HG03025 (cell line): ENCODE measurements around the gene MAPKAPK2.

Source experiments
- ATAC-seq: cut with Tn5 transposase; IDR thresholded peaks from one replicate; pipeline ENCODE4 v1.9.1; 2021; ENCODE audit warnings: mild to moderate bottlenecking, moderate library complexity; ENCODE audit not compliant: unreplicated experiment, low FRiP score

MAPKAPK2 gene

DNA sequence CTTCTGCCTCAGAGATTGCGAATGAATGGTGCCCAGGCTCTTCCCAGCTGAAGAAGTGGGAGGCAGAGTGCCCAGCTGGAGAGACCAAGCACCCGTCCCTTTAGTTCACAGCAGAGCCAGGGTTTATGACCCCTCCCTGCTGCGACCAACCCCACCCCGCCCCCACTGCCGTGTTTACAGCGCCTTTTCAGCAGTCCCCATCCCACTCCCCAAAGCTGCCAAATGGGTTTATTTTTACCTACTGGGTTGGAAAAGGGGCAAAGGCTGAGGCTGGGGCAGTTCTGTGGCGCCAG lies 25.8 kb upstream of the MAPKAPK2 start:
- no peak for ATAC-seq

DNA sequence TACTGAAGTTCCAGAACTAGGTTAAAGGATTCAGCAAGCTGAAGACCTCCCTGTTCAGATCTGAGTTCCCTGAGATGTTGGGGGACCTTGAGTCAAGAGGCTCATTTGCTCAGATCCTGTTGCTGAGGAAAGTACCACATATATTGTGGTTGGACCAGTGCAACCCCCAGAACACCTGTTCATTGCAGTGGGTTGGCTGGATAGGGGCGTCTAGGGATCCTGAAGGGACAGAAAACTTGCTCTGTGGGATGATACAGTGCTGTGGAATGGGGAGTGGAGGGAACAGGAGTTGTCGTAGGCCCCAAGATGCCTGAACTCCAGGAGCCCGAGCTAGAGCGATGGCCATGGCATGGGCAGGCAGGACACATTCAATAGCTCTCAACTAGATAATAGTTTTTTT lies 24.6 kb upstream of the MAPKAPK2 start:
- no peak for ATAC-seq

DNA sequence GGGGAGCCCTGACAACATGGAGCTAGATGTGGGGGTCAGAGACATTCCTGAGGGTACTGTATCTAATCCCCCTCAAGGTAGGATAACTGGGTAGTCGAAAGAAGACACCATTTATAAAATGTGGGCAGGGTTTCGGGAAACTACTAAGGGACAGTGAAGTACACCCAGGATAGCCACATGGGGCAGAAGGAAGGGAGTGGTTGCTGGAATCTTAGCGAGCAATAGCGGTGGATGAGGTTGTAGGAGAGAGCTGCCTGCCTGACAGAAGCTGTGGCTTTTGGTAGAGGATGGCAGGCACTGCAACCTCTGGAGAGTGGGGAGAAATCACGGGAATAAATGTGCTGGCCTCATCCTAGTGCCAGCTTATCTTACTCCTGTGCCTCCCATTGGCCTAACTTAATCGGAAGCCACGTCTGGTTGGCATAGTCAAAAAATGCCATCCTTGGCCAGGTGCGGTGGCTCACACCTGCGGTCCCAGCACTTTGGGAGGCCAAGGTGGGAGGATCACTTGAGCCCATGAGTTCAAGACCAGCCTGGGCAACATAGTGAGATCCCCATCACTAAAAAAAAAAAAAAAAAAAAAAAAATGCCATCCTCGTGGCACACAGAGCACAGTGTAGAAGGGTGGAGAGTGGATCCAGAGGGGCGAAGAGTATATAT lies 23.4 kb upstream of the MAPKAPK2 start:
- no peak for ATAC-seq

DNA sequence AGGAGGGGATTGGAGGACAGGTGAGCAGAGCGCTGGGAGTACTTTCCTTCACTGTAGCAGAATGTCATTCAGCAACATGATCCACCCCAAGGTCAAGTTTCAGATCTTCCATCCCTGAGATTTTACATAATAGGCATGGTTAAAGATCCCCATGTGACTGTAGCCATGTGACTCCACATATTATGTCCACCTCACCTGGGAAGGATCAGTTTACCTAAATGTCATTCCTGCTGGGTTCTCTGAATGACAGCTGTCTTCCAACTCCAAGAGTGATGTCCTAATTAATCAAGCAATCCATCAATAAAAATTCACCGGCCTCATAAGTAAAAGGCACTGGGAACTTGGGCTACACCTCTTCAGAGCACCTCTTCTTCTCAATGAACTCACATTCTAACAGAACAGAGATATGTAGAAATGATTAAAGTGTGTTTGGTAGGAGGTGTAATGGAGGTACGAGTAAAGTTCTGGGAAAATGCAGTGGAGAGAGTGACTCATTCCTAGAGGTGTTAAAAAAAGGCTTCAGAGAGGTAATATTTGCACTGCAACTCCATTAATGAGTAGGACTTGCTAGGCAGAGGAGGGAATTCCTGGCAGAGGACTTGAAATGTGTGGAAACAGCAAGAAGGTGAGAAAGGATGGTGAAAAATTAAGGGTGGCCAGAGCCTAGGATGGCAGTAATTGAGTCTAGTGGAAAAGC lies 22.2 kb upstream of the MAPKAPK2 start:
- ATAC-seq = no peak

DNA sequence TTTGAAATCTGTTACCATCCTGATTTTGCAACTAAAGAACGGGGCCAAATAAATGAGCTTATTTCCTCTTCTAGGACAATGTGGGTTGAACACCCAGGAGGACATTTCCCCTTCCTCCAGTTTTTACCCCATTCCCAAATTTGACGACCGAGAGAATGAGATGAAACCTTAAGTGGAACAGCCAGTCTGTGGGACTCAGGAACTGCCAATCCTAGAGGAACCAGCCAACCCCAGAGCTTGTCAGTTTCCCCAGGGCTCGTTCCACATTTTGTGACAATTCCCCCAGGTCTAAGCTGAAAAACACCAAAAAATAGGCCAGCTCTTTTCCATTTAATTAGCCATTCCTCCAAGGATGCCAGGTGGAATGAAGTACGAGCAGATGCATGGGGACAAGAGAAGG lies 21.3 kb upstream of the MAPKAPK2 start:
- no peak for ATAC-seq

- ATAC-seq = no peak
Observed at GRCh38 chr1:206663832-206664652, 20.7 kb upstream of the MAPKAPK2 start.

- no peak for ATAC-seq
Observed at GRCh38 chr1:206664740-206665139, 20.0 kb upstream of the MAPKAPK2 start.

DNA sequence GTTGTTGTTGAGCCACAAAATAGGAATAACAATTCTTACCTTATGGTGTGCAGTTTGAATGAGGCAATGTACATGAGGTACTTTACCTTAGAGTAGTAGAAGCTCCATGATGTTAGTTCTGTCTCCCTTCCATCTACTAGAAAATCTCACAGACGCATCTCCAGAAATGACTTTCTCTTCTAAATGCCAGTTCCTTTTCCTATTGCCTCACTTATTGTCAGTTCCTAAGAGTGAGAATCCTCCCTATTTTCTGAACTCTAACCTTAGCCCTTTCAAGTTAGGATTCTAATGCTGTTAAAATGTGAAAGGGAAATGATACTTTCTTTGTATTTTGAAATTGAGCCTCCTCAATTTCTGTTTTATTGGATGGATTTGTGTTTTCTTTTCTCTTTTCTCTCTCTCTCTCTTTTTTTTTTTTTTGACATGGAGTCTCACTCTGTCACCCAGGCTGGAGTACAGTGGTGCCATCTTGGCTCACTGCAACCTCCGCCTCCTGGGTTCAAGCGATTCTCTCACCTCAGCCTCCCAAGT lies 18.6 kb upstream of the MAPKAPK2 start:
- no peak for ATAC-seq

- no peak for ATAC-seq
Observed at GRCh38 chr1:206666954-206667665, 17.6 kb upstream of the MAPKAPK2 start.

DNA sequence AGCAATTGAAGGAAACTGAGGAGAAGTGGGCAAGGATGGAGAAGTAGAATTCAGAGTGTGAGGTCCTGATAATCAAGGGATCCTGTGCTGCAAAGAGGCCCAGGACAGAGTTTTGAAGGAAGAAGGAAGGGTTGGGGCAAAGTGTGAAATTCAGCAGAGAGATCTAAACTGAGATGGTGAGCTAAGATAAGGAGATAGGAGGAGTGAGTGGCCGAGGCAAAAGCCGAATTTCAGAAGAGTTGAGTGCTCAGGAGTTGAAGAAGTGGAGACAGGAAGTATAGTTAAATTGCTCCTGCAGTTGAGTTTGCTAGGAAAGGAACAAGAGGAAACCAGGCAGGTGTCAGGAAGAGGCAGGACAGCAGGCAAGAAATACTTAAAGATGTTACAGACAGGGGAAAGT lies 16.4 kb upstream of the MAPKAPK2 start:
- no peak for ATAC-seq

DNA sequence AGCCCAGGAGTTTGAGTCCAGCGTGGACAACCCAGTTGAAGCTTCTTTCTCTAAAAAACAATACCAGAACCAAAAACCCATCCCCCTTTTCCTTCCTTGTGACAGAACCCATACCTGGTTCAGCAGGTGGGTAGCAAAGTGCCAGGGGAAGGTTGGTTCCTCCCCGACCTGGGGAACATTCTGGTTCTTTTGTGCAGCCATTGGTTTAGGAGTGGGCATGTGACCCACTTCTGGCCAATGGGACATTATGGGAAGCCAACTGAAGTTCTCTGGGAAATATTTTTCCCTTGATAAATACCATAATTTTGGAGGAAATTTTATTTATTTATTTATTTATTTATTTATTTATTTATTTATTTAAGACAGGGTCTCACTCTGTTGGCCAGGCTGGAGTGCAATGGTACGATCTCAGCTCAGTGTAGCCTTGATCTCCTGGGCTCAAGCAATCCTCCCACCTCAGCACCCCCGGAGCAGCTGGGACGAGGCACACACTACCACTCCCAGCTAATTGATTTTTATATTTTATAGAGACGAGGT lies 15.8 kb upstream of the MAPKAPK2 start:
- ATAC-seq = no peak

GRCh38 chr1:206672011-206672688 lies 12.6 kb upstream of the MAPKAPK2 start:
- no peak for ATAC-seq

- ATAC-seq = no peak
Observed at GRCh38 chr1:206672844-206673758, 11.6 kb upstream of the MAPKAPK2 start.

DNA sequence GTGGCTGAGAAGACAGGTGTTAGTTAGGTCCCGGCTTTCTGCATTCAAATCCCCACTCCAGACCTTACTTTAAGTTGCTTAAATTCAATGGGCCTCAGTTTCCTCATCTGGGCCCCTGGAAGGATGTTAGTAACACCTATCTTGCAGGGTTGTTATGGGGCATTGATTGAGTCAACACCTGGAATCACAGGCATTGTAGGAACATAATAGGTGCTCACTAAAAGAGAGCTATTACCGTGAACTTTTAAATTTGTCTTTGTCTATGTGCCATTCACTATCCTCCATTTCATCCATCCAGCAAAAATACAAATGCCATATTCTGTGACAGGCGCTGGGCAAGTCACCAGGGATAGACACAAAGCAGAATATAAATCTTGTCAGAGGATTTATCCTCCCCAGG lies 10.5 kb upstream of the MAPKAPK2 start:
- ATAC-seq = no peak

GRCh38 chr1:206674745-206675175 lies 9.9 kb upstream of the MAPKAPK2 start:
- ATAC-seq = no peak

- no peak for ATAC-seq
Observed at GRCh38 chr1:206676499-206676898, 8.2 kb upstream of the MAPKAPK2 start.

DNA sequence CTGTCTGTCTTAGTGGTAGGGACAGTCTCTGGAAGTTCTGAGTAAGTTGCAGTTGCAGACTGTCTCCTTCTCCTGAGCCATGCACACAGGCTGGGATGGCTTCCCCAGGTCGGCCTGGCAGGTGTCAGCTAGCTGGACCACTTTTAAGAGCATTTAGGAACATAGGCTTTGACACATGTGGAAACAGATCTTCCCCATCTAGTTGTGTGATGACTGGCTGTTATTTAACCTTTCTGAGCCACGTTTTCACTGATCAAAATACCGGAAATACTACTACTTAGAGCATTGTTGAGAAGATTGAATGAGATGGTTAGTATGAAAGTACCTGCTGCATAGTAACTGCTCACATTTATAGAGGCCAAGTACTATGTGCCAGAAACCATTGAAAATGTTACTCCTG lies 6.2 kb upstream of the MAPKAPK2 start:
- ATAC-seq = no peak

DNA sequence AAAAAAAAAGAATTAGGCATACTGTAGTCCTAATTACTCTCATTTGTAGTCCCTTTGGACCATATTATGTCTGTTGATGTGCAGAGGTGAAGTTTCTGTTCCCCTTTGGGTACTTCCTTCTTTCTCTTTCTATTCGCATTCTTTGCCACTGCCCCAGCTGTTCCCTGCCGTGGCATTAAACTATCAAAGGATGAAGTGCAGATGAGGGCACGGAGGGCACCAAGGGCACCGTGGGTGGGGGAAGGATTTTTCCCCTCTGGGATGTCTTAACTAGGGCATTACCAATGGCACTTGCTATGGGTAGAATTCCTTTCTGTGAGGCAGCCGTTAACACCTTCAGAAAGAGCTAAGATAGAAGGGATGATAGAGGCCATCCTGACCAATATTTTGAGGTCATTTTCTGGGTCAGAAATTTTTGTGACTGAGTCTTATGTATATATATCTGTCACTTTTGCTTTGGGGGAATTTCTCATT lies 4.9 kb upstream of the MAPKAPK2 start:
- ATAC-seq = peak; percentile 67

DNA sequence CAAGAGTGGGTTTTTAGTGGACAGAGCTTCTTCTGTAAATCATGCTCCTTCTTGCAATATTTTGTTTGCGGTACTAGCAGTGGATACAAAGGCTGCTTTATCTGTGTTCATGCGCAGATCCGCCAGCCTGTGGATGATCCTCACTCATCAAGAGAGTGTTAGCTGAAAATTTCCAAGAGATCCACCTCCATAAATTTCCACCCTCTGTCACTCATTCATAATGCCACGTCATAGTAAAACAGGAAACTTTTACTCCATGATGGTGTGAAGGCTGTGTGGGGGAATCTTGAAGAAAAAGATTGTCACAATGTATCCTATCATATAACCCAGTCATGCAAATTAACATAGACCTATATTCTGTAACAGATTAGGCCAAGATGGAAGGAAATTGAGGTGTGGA lies 4.4 kb upstream of the MAPKAPK2 start:
- no peak for ATAC-seq
